Measurements from ENCODE around the gene PFDN2.

The PFDN2 gene

GRCh38 chr1:161117759-161118581 is at the start of gene PFDN2, which contains the start of gene NIT1:
TSS of gene PFDN2 (minus strand) at chr1:161118037. CDS start at chr1:161118026, 11 bp downstream.
TSS of gene NIT1 (plus strand) at chr1:161118105. CDS start at chr1:161118177, 72 bp downstream.
- peak; percentile 71 for DNase-seq

GRCh38 chr1:161166669-161167548 is 49.1 kb upstream of the PFDN2 start:
- no peak for DNase-seq

- DNase-seq: peak; percentile 95
Measured at GRCh38 chr1:161165742-161166668, 48.2 kb upstream of the PFDN2 start, which contains the start of gene PPOX. TSS of gene PPOX (plus strand) at chr1:161166426. CDS start at chr1:161166848, 422 bp downstream.

GRCh38 chr1:161164901-161165610 is 47.2 kb upstream of the PFDN2 start:
- DNase-seq: no peak

- no peak for DNase-seq
Measured at GRCh38 chr1:161163793-161164192, 46.0 kb upstream of the PFDN2 start.

GRCh38 chr1:161162806-161163205 is 45.0 kb upstream of the PFDN2 start:
- no peak for DNase-seq

- DNase-seq: no peak
Measured at GRCh38 chr1:161162052-161162451, 44.2 kb upstream of the PFDN2 start.

- DNase-seq: no peak
Measured at GRCh38 chr1:161161652-161162051, 43.8 kb upstream of the PFDN2 start.

- no peak for DNase-seq
Measured at GRCh38 chr1:161160671-161161145, 42.9 kb upstream of the PFDN2 start.

- DNase-seq: no peak
Measured at GRCh38 chr1:161159913-161160243, 42.0 kb upstream of the PFDN2 start.

GRCh38 chr1:161159087-161159912 is 41.5 kb upstream of the PFDN2 start, which contains the start of gene USP21:
TSS of gene USP21 (plus strand) at chr1:161159500. CDS start at chr1:161160641, 1,141 bp downstream.
- peak; percentile 85 for DNase-seq

GRCh38 chr1:161158316-161159010 is 40.6 kb upstream of the PFDN2 start:
- DNase-seq: no peak

- DNase-seq: no peak
Measured at GRCh38 chr1:161157867-161158266, 40.0 kb upstream of the PFDN2 start.

- DNase-seq: peak; percentile 79
Measured at GRCh38 chr1:161153682-161154337, 36.0 kb upstream of the PFDN2 start, which contains the start of gene UFC1. TSS of gene UFC1 (plus strand) at chr1:161153978. CDS start at chr1:161153998, 20 bp downstream.

GRCh38 chr1:161153176-161153575 is 35.3 kb upstream of the PFDN2 start:
- DNase-seq: no peak

- DNase-seq: no peak
Measured at GRCh38 chr1:161145832-161146231, 28.0 kb upstream of the PFDN2 start.

- no peak for DNase-seq
Measured at GRCh38 chr1:161140755-161141400, 23.0 kb upstream of the PFDN2 start.

- peak; percentile 45 for DNase-seq
Measured at GRCh38 chr1:161139766-161140165, 21.9 kb upstream of the PFDN2 start.

- no peak for DNase-seq
Measured at GRCh38 chr1:161138431-161138830, 20.6 kb upstream of the PFDN2 start.

Measured in NCI-H2107 (cell line).